ENCODE data around the gene CASP5.

DNA sequence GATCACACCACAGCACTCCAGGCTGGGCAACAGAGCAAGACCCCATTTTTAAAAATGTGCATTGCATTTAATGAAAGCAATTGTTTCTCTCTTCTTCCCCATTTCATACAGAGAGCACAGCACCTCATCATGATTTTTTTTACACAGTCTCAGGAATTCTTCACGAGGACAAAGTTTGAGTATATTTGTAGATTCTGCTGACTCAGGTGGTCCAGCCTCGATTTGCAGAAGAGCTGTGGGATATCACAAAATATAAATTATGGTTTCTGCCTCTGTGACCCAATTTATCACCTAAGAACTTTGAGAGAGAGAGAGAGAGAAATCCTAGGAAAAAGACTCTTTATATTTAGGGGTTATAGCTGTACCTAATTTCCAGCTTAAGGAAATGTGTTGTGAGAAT is 19.8 kb downstream of the CASP5 start:
- TF ChIP-seq CTCF (conservative IDR thresholded peaks at IDR 0.05 in 1 of 2, IDR thresholded peaks at IDR 0.05 in 1 of 2; ENCODE audit: extremely low read depth in 1 of 2, insufficient read depth in 1 of 2, low read depth in 1 of 2, low read length in 2 of 2) (no peak), EZH2 (IDR thresholded peaks at IDR 0.05; ENCODE audit: borderline replicate concordance, low read length) (no peak)

All from mammary epithelial cell (primary cell).